HEK293T (cell line): Measurements from ENCODE around the gene TUB.

Experiments used
- CTCF ChIA-PET: fragments of 350-600 bp; formaldehyde crosslinking; extraction: SDS; loops from one replicate; lab custom pipeline; 2021; ENCODE audit warnings: antibody characterized with exemption, inconsistent platforms; lab: Yijun Ruan, JAX
- POLR2A ChIA-PET: fragments of 350-600 bp; formaldehyde crosslinking; extraction: SDS; loops from one replicate; lab custom pipeline; 2020; ENCODE audit warnings: antibody characterized with exemption, inconsistent platforms; lab: Yijun Ruan, JAX
- DNase-seq: peaks from one replicate; pipeline ENCODE4 v3.0.0; 2012; ENCODE audit warnings: mixed read lengths; ENCODE audit errors: extremely low spot score
- ARNT ChIP-seq: fragments of 450-650 bp; IDR thresholded peaks from 2 replicates; pipeline ENCODE4 v1.6.1; 2017; ENCODE audit warnings: mild to moderate bottlenecking
- BHLHE40 ChIP-seq: fragments of 450-650 bp; IDR thresholded peaks from 2 replicates; pipeline ENCODE4 v1.6.1; 2016; ENCODE audit warnings: mild to moderate bottlenecking, moderate library complexity, borderline replicate concordance
- CTBP1 ChIP-seq: fragments of 450-650 bp; IDR thresholded peaks from 2 replicates; pipeline ENCODE4 v1.6.1; 2016; ENCODE audit warnings: borderline replicate concordance
- ELF4 ChIP-seq: fragments of 450-650 bp; IDR thresholded peaks from 2 replicates; pipeline ENCODE4 v1.6.1; 2017; ENCODE audit warnings: antibody characterized with exemption
- FOXA1 ChIP-seq: fragments of 450-650 bp; IDR thresholded peaks from 2 replicates; pipeline ENCODE4 v1.6.1; 2016; ENCODE audit warnings: mild to moderate bottlenecking
- FOXK2 ChIP-seq: fragments of 450-650 bp; IDR thresholded peaks from 2 replicates; pipeline ENCODE4 v1.6.1; 2016; ENCODE audit warnings: mild to moderate bottlenecking
- FOXM1 ChIP-seq: fragments of 450-650 bp; IDR thresholded peaks from 2 replicates; pipeline ENCODE4 v1.6.1; 2017; ENCODE audit warnings: mild to moderate bottlenecking, borderline replicate concordance
- HDGF ChIP-seq: fragments of 450-650 bp; IDR thresholded peaks from 2 replicates; pipeline ENCODE4 v1.6.1; 2017; ENCODE audit warnings: antibody characterized with exemption, borderline replicate concordance
- L3MBTL2 ChIP-seq: fragments of 450-650 bp; conservative IDR thresholded peaks from 2 replicates; pipeline ENCODE4 v1.6.1; 2016; ENCODE audit warnings: mild to moderate bottlenecking
- LEF1 ChIP-seq: fragments of 450-650 bp; IDR thresholded peaks from 2 replicates; pipeline ENCODE4 v1.6.1; 2017; ENCODE audit warnings: mild to moderate bottlenecking, borderline replicate concordance
- NFRKB ChIP-seq: fragments of 450-650 bp; IDR thresholded peaks from 2 replicates; pipeline ENCODE4 v1.6.1; 2016; ENCODE audit warnings: mild to moderate bottlenecking, moderate library complexity
- PKNOX1 ChIP-seq: fragments of 450-650 bp; IDR thresholded peaks from 2 replicates; pipeline ENCODE4 v1.6.1; 2016
- SP1 ChIP-seq: fragments of 450-650 bp; IDR thresholded peaks from 2 replicates; pipeline ENCODE4 v1.6.1; 2017
- SUZ12 ChIP-seq: fragments of 450-650 bp; IDR thresholded peaks from 2 replicates; pipeline ENCODE4 v1.6.1; 2016; ENCODE audit warnings: mild to moderate bottlenecking
- TARDBP ChIP-seq: fragments of 450-650 bp; IDR thresholded peaks from 2 replicates; pipeline ENCODE4 v1.6.1; 2016
- ZNF384 ChIP-seq: fragments of 450-650 bp; IDR thresholded peaks from 2 replicates; pipeline ENCODE4 v1.6.1; 2016

The TUB gene

GRCh38 chr11:8066911-8067455 is 14.0 kb upstream of the TUB start:
- POLR2A ChIA-PET: no interaction called here
- DNase-seq: no peak
- CTCF ChIA-PET: interaction anchor here (0.9 to 2.1 kb wide), 3 partner anchors 11 to 34 kb away, joined by 3 to 8 read pairs (median 5); no protein-coding TSS in a partner anchor
- TF ChIP-seq BHLHE40 (no peak), SP1 (no peak), NFRKB (no peak)

GRCh38 chr11:8067567-8067928 is 13.5 kb upstream of the TUB start:
- ChIA-PET POLR2A (interaction anchor here (1.3 kb wide), 1 partner anchor 81 kb away, joined by 3 read pairs; the partner anchor contains the start of gene EIF3F), CTCF (interaction anchor here (1.5 to 2.1 kb wide), 2 partner anchors 23 to 34 kb away, joined by 5 to 8 read pairs; no protein-coding TSS in a partner anchor)
- DNase-seq: no peak
- TF ChIP-seq SUZ12 (no peak), FOXM1 (no peak), ARNT (no peak), HDGF (no peak), CTBP1 (no peak), ZNF384 (no peak), TARDBP (no peak), FOXK2 (no peak), FOXA1 (no peak), SP1 (no peak), NFRKB (no peak), PKNOX1 (no peak), L3MBTL2 (no peak), BHLHE40 (no peak)

GRCh38 chr11:8067929-8068575 is 13.0 kb upstream of the TUB start:
- no peak for DNase-seq
- TF ChIP-seq NFRKB (no peak), CTBP1 (no peak), FOXA1 (no peak), LEF1 (no peak), TARDBP (no peak), ZNF384 (no peak), FOXK2 (no peak), ELF4 (no peak), ARNT (no peak)
- ChIA-PET CTCF (interaction anchor here (0.6 to 2.1 kb wide), 2 partner anchors 22 to 35 kb away, joined by 3 to 8 read pairs; no protein-coding TSS in a partner anchor), POLR2A (interaction anchor here (1.3 kb wide), 1 partner anchor 81 kb away, joined by 3 read pairs; the partner anchor contains the start of gene EIF3F)

GRCh38 chr11:8068605-8069221 is 12.3 kb upstream of the TUB start:
- ChIA-PET POLR2A (interaction anchor here (1.3 kb wide), 1 partner anchor 82 kb away, joined by 3 read pairs; the partner anchor contains the start of gene EIF3F), CTCF (interaction anchor here (0.6 to 2.1 kb wide), 2 partner anchors 22 to 35 kb away, joined by 3 to 8 read pairs; no protein-coding TSS in a partner anchor)
- no peak for TF ChIP-seq PKNOX1
- no peak for TF ChIP-seq L3MBTL2
- no peak for TF ChIP-seq FOXK2
- no peak for TF ChIP-seq ARNT
- no peak for TF ChIP-seq ELF4
- no peak for TF ChIP-seq SUZ12
- no peak for TF ChIP-seq FOXM1
- TF ChIP-seq ZNF384: no peak
- TF ChIP-seq SP1: no peak
- DNase-seq: no peak

GRCh38 chr11:8069771-8070170 is 11.2 kb upstream of the TUB start:
- TF ChIP-seq PKNOX1 (no peak), ARNT (no peak)
- POLR2A ChIA-PET: no interaction called here
- CTCF ChIA-PET: no interaction called here
- no peak for DNase-seq

- peak; percentile 62 for DNase-seq
- POLR2A ChIA-PET: no interaction called here
- TF ChIP-seq TARDBP: no peak
- no peak for TF ChIP-seq NFRKB
- no peak for TF ChIP-seq HDGF
- TF ChIP-seq CTBP1: no peak
- no peak for TF ChIP-seq FOXA1
- TF ChIP-seq ARNT: no peak
- TF ChIP-seq PKNOX1: no peak
- TF ChIP-seq ELF4: no peak
- CTCF ChIA-PET: interaction anchor here (1.2 kb wide), 1 partner anchor 60 kb away, joined by 4 read pairs; no protein-coding TSS in a partner anchor
Observed at GRCh38 chr11:8070417-8071115, 10.4 kb upstream of the TUB start.
